DMS79 treated with DMSO at 0.1 percent for 48 hours (cell line): ENCODE results near the gene SLFN14.
"Not testable (repeated sequence)": the region's sequence is repeated elsewhere in the genome, so short reads cannot be mapped to it uniquely, and the experiment has no call there.

Experiments used
- DNase-seq: peaks from one replicate; lab custom pipeline; 2025; lab: John Stamatoyannopoulos, UW

SLFN14 gene

GRCh38 chr17:35521654-35522256, 38.9 kb downstream of the SLFN14 start:
- DNase-seq = not testable (repeated sequence)

GRCh38 chr17:35521150-35521549, 39.5 kb downstream of the SLFN14 start:
- no peak for DNase-seq

GRCh38 chr17:35519906-35520442, 40.6 kb downstream of the SLFN14 start:
- DNase-seq = no peak

GRCh38 chr17:35519439-35519838, 41.2 kb downstream of the SLFN14 start:
- peak; percentile 7 for DNase-seq

GRCh38 chr17:35518431-35518830, 42.2 kb downstream of the SLFN14 start:
- DNase-seq = not testable (repeated sequence)

- no peak for DNase-seq
Measured at GRCh38 chr17:35515027-35515426, 45.6 kb downstream of the SLFN14 start.

- DNase-seq = no peak
Measured at GRCh38 chr17:35514564-35514963, 46.1 kb downstream of the SLFN14 start.
